HUES6 (cell line): ENCODE results near the gene CDK14.

Experiments used
- H3K27ac ChIP-seq: 2 replicates; pipeline ENCODE4 v1.7.0; 2013; ENCODE audit warnings: low read depth, mild to moderate bottlenecking, low read length, inconsistent platforms
- H3K27me3 ChIP-seq: 2 replicates; pipeline ENCODE4 v1.6.1; 2013; ENCODE audit warnings: low read length; ENCODE audit not compliant: control insufficient read depth, insufficient read depth
- H3K36me3 ChIP-seq: 2 replicates; pipeline ENCODE4 v1.6.1; 2013; ENCODE audit warnings: low read length; ENCODE audit not compliant: control insufficient read depth, insufficient read depth
- H3K4me1 ChIP-seq: 2 replicates; pipeline ENCODE4 v1.6.1; 2013; ENCODE audit warnings: low read length; ENCODE audit not compliant: control insufficient read depth, insufficient read depth
- H3K4me3 ChIP-seq: 2 replicates; pipeline ENCODE4 v1.5.1; 2013; ENCODE audit warnings: low read depth, low read length
- H3K9ac ChIP-seq: one replicate; pipeline ENCODE4 v1.6.1; 2013; ENCODE audit warnings: mild to moderate bottlenecking, low read length
- H3K9me3 ChIP-seq: 2 replicates; pipeline ENCODE4 v1.6.1; 2013; ENCODE audit warnings: low read depth, low read length; ENCODE audit not compliant: control insufficient read depth, insufficient read depth

Gene CDK14

GRCh38 chr7:91046322-91047089, 450.4 kb downstream of the CDK14 start:
- no peak overlapping the region for H3K4me3 ChIP-seq
- no peak overlapping the region for H3K27ac ChIP-seq
- H3K4me1 ChIP-seq = peaks cover 34% of the 10 kb centered on the region
- H3K36me3 ChIP-seq = no peaks in the 10 kb centered on the region
- no peaks in the 10 kb centered on the region for H3K9me3 ChIP-seq
- H3K9ac ChIP-seq = no peak overlapping the region
- peaks cover 19% of the 10 kb centered on the region for H3K27me3 ChIP-seq

- no peak overlapping the region for H3K4me3 ChIP-seq
- no peak overlapping the region for H3K9ac ChIP-seq
- peaks cover 28% of the 10 kb centered on the region for H3K27me3 ChIP-seq
- no peak overlapping the region for H3K27ac ChIP-seq
- H3K36me3 ChIP-seq = no peaks in the 10 kb centered on the region
- peaks cover 27% of the 10 kb centered on the region for H3K4me1 ChIP-seq
- H3K9me3 ChIP-seq = no peaks in the 10 kb centered on the region
These were observed 451.5 kb downstream of the CDK14 start for GRCh38 chr7:91047636-91048035.

- H3K27me3 ChIP-seq = peaks cover 41% of the 10 kb centered on the region
- H3K4me1 ChIP-seq = no peaks in the 10 kb centered on the region
- H3K27ac ChIP-seq = no peak overlapping the region
- H3K9ac ChIP-seq = no peak overlapping the region
- no peak overlapping the region for H3K4me3 ChIP-seq
- H3K9me3 ChIP-seq = no peaks in the 10 kb centered on the region
- H3K36me3 ChIP-seq = no peaks in the 10 kb centered on the region
These were observed 454.6 kb downstream of the CDK14 start for GRCh38 chr7:91050677-91051076.

GRCh38 chr7:91051966-91052365, 455.8 kb downstream of the CDK14 start:
- Histone ChIP-seq H3K9me3 (no peaks in the 10 kb centered on the region), H3K27ac (no peak overlapping the region), H3K4me3 (no peak overlapping the region), H3K4me1 (no peaks in the 10 kb centered on the region), H3K36me3 (no peaks in the 10 kb centered on the region), H3K27me3 (peaks cover 41% of the 10 kb centered on the region), H3K9ac (no peak overlapping the region)

- no peak overlapping the region for H3K4me3 ChIP-seq
- H3K27ac ChIP-seq = no peak overlapping the region
- H3K9ac ChIP-seq = no peak overlapping the region
- peaks cover 41% of the 10 kb centered on the region for H3K27me3 ChIP-seq
- no peaks in the 10 kb centered on the region for H3K9me3 ChIP-seq
- H3K36me3 ChIP-seq = no peaks in the 10 kb centered on the region
- no peaks in the 10 kb centered on the region for H3K4me1 ChIP-seq
These were observed 458.3 kb downstream of the CDK14 start for GRCh38 chr7:91054374-91054773.

GRCh38 chr7:91055219-91055618, 459.1 kb downstream of the CDK14 start:
- H3K9ac ChIP-seq = no peak overlapping the region
- peaks cover 35% of the 10 kb centered on the region for H3K27me3 ChIP-seq
- H3K27ac ChIP-seq = no peak overlapping the region
- no peak overlapping the region for H3K4me3 ChIP-seq
- H3K9me3 ChIP-seq = no peaks in the 10 kb centered on the region
- H3K36me3 ChIP-seq = no peaks in the 10 kb centered on the region
- H3K4me1 ChIP-seq = no peaks in the 10 kb centered on the region

- no peak overlapping the region for H3K9ac ChIP-seq
- H3K27ac ChIP-seq = no peak overlapping the region
- no peaks in the 10 kb centered on the region for H3K27me3 ChIP-seq
- H3K9me3 ChIP-seq = 0 out of 2 replicates have a peak, but pooled peaks cover 3% of the 10 kb centered on the region
- H3K36me3 ChIP-seq = no peaks in the 10 kb centered on the region
- peaks cover 6% of the 10 kb centered on the region for H3K4me1 ChIP-seq
- H3K4me3 ChIP-seq = no peak overlapping the region
These were observed 466.6 kb downstream of the CDK14 start for GRCh38 chr7:91062713-91063112.

GRCh38 chr7:91064052-91064451, 467.9 kb downstream of the CDK14 start:
- H3K9me3 ChIP-seq = 0 out of 2 replicates have a peak, but pooled peaks cover 3% of the 10 kb centered on the region
- no peak overlapping the region for H3K9ac ChIP-seq

GRCh38 chr7:91064938-91065337, 468.8 kb downstream of the CDK14 start:
- Histone ChIP-seq H3K9me3 (0 out of 2 replicates have a peak, but pooled peaks cover 3% of the 10 kb centered on the region), H3K4me3 (no peak overlapping the region), H3K36me3 (no peaks in the 10 kb centered on the region), H3K27ac (no peak overlapping the region), H3K27me3 (no peaks in the 10 kb centered on the region), H3K4me1 (peaks cover 6% of the 10 kb centered on the region), H3K9ac (no peak overlapping the region)

More at GRCh38 chr7:91064052-91064451, 467.9 kb downstream of the CDK14 start:
- no peak overlapping the region for H3K27ac ChIP-seq
- H3K4me3 ChIP-seq = no peak overlapping the region
- no peaks in the 10 kb centered on the region for H3K36me3 ChIP-seq
- no peaks in the 10 kb centered on the region for H3K27me3 ChIP-seq
- H3K4me1 ChIP-seq = peaks cover 6% of the 10 kb centered on the region

- Histone ChIP-seq H3K36me3 (no peaks in the 10 kb centered on the region), H3K9ac (no peak overlapping the region), H3K4me1 (peaks cover 6% of the 10 kb centered on the region), H3K9me3 (0 out of 2 replicates have a peak, but pooled peaks cover 2% of the 10 kb centered on the region), H3K27ac (no peak overlapping the region), H3K27me3 (no peaks in the 10 kb centered on the region), H3K4me3 (no peak overlapping the region)
These were observed 470.5 kb downstream of the CDK14 start for GRCh38 chr7:91066627-91067026.

- Histone ChIP-seq H3K9me3 (no peaks in the 10 kb centered on the region), H3K27ac (no peak overlapping the region), H3K9ac (no peak overlapping the region), H3K36me3 (no peaks in the 10 kb centered on the region), H3K27me3 (no peaks in the 10 kb centered on the region), H3K4me1 (peaks cover 6% of the 10 kb centered on the region), H3K4me3 (no peak overlapping the region)
These were observed 471.1 kb downstream of the CDK14 start for GRCh38 chr7:91067242-91067641.
